ENCODE results near the gene TMPRSS6. TPM values are rescaled to one million over a fixed set of nuclear protein-coding genes. Genes with fewer than 3 reads are reported as not detected.

Gene TMPRSS6
- total RNA-seq, 1 experiment from 2014 or later: 0.39 TPM

DNA sequence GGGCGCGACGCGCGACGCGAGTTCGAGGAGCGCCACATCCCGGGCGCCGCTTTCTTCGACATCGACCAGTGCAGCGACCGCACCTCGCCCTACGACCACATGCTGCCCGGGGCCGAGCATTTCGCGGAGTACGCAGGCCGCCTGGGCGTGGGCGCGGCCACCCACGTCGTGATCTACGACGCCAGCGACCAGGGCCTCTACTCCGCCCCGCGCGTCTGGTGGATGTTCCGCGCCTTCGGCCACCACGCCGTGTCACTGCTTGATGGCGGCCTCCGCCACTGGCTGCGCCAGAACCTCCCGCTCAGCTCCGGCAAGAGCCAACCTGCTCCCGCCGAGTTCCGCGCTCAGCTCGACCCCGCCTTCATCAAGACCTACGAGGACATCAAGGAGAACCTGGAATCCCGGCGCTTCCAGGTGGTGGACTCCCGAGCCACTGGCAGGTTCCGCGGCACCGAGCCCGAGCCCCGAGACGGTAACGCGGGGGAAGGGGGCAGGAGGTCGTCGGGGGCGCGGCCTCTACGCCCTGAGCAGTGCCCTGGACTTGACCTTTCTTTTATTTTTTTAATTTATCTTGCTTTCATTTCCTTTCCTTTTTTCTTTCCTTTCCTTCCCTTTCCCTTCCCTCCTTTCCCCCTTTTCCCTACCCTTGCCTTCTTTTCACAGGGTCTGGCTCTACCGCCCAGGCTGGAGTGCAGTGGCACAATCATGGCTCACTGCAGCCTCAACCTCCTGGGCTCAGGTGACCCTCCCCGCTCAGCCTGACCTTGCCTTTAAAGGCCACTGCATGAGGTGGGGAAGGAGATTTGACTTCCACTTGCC, 85.0 kb downstream of the TMPRSS6 start:
- Histone ChIP-seq H3K27ac (ENCODE audit: low read depth, low read length) (no peak overlapping the region), H4K20me1 (ENCODE audit: insufficient read depth) (no peaks in the 10 kb centered on the region), H3K79me2 (ENCODE audit: insufficient read depth, low read length) (peaks cover 8% of the 10 kb centered on the region; the same call in 1 of the 2 replicates), H3K27me3 (ENCODE audit: insufficient read depth, low read length) (no peaks in the 10 kb centered on the region), H3K4me1 (ENCODE audit: control insufficient read depth in 1 of 2, insufficient read depth in 2 of 2, low read length in 2 of 2) (peaks cover 8 to 14% of the 10 kb centered on the region in 2 experiments; a peak in 3 of 4 replicates), H3K9me2 (ENCODE audit: insufficient read depth) (no peaks in the 10 kb centered on the region), H3K4me2 (ENCODE audit: low read length) (no peak overlapping the region), H3K9me3 (ENCODE audit: control insufficient read depth in 1 of 2, insufficient read depth in 1 of 2, low read depth in 1 of 2, low read length in 2 of 2) (no peaks in the 10 kb centered on the region), H2AFZ (ENCODE audit: low read depth, low read length, poor library complexity, severe bottlenecking) (no peak overlapping the region), H3K36me3 (ENCODE audit: control insufficient read depth in 1 of 2, insufficient read depth in 2 of 2, low read length in 2 of 2) (peaks cover 8 to 14% of the 10 kb centered on the region in 2 experiments), H3K9ac (ENCODE audit: low read length) (no peak overlapping the region), H3K4me3 (replicated peaks in 1 of 2; ENCODE audit: low read depth in 1 of 2, low read length in 2 of 2) (no peak overlapping the region)
- BruUV-seq (replicated peaks): no TSS peak
- CTCF ChIA-PET: no interaction called here
- RAD21 ChIA-PET (ENCODE audit: low non-redundant PET in 1 of 2, low total read pairs in 2 of 2, uncharacterized antibody in 2 of 2, unreplicated experiment in 2 of 2): no interaction called here
- intact Hi-C loops (cut with micrococcal nuclease): no loop called here
- POLR2A ChIA-PET: no interaction called here
- DNase-seq (ENCODE audit: low read depth, low spot score): no peak
- TF ChIP-seq RAD21 (IDR thresholded peaks at IDR 0.05; ENCODE audit: low read depth): no peak
- TF ChIP-seq, protein P1, sequence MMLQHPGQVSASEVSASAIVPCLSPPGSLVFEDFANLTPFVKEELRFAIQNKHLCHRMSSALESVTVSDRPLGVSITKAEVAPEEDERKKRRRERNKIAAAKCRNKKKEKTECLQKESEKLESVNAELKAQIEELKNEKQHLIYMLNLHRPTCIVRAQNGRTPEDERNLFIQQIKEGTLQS (IDR thresholded peaks at IDR 0.05): no peak
- no peak for TF ChIP-seq JUND (IDR thresholded peaks at IDR 0.05)
- TF ChIP-seq EZH2 (IDR thresholded peaks at IDR 0.05): no peak
- TF ChIP-seq, protein P2, sequence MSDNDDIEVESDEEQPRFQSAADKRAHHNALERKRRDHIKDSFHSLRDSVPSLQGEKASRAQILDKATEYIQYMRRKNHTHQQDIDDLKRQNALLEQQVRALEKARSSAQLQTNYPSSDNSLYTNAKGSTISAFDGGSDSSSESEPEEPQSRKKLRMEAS (IDR thresholded peaks at IDR 0.05): no peak
- no peak for TF ChIP-seq POLR2AphosphoS5 (IDR thresholded peaks at IDR 0.05; ENCODE audit: low read depth, low read length)
- no peak for TF ChIP-seq POLR2A (IDR thresholded peaks at IDR 0.05; ENCODE audit: borderline replicate concordance, extremely low read depth, insufficient read depth, insufficient read length)
- no peak for TF ChIP-seq CEBPB (IDR thresholded peaks at IDR 0.05; ENCODE audit: low read depth)
- no peak for ATAC-seq

DNA sequence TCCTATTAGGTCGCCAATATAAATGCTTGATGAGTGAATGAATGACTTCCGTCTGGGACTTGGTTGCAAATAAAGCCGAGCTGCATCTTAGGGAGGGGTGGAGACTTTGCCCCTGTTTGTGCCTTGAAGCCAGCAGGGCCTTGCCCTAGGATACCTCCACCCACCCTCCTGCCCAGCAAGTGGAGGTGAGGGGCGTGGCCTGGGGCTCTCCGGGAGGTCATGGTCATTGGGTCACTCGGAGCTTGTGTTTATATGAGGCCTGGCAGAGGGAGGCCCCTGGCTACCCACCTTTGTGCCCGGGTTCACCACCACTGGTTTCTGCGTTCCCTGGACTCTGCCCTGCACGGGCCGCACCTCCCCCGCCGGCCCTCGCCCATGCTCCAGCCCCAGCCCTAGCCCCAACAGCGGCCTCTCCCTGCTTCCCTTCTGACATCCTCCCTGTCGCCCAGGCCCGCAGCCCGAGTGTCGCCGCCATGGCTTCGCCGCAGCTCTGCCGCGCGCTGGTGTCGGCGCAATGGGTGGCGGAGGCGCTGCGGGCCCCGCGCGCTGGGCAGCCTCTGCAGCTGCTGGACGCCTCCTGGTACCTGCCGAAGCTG, 85.7 kb downstream of the TMPRSS6 start:
- no peaks in the 10 kb centered on the region for H3K27me3 ChIP-seq (ENCODE audit: insufficient read depth, low read length)
- intact Hi-C loops (cut with micrococcal nuclease): no loop called here
- no TSS peak for BruUV-seq (replicated peaks)
- peaks cover 8 to 14% of the 10 kb centered on the region in 2 experiments; a peak in 3 of 4 replicates for H3K4me1 ChIP-seq (ENCODE audit: control insufficient read depth in 1 of 2, insufficient read depth in 2 of 2, low read length in 2 of 2)
- H2AFZ ChIP-seq (ENCODE audit: low read depth, low read length, poor library complexity, severe bottlenecking): no peak overlapping the region
- peaks cover 5 to 14% of the 10 kb centered on the region in 2 experiments for H3K36me3 ChIP-seq (ENCODE audit: control insufficient read depth in 1 of 2, insufficient read depth in 2 of 2, low read length in 2 of 2)
- no peaks in the 10 kb centered on the region for H3K9me3 ChIP-seq (ENCODE audit: control insufficient read depth in 1 of 2, insufficient read depth in 1 of 2, low read depth in 1 of 2, low read length in 2 of 2)
- no peaks in the 10 kb centered on the region for H4K20me1 ChIP-seq (ENCODE audit: insufficient read depth)
- H3K9me2 ChIP-seq (ENCODE audit: insufficient read depth): no peaks in the 10 kb centered on the region
- H3K9ac ChIP-seq (ENCODE audit: low read length): no peak overlapping the region
- no peak overlapping the region for H3K4me2 ChIP-seq (ENCODE audit: low read length)
- no peak overlapping the region for H3K27ac ChIP-seq (ENCODE audit: low read depth, low read length)
- DNase-seq (ENCODE audit: low read depth, low spot score) (no peak), ATAC-seq (no peak)
- CTCF ChIA-PET: no interaction called here
- peaks cover 8% of the 10 kb centered on the region; the same call in 1 of the 2 replicates for H3K79me2 ChIP-seq (ENCODE audit: insufficient read depth, low read length)
- H3K4me3 ChIP-seq (replicated peaks in 1 of 2; ENCODE audit: low read depth in 1 of 2, low read length in 2 of 2): no peak overlapping the region
- RAD21 ChIA-PET (ENCODE audit: low non-redundant PET in 1 of 2, low total read pairs in 2 of 2, uncharacterized antibody in 2 of 2, unreplicated experiment in 2 of 2): interaction anchor here in 1 of 2 experiments (0.6 kb wide), 1 partner anchor 26 kb away, joined by 8 read pairs; no protein-coding TSS in a partner anchor
- POLR2A ChIA-PET: no interaction called here
- TF ChIP-seq RAD21 (IDR thresholded peaks at IDR 0.05; ENCODE audit: low read depth) (no peak), CEBPB (IDR thresholded peaks at IDR 0.05; ENCODE audit: low read depth) (no peak), SP1 (IDR thresholded peaks at IDR 0.05; ENCODE audit: low read depth) (no peak), SIN3A (IDR thresholded peaks at IDR 0.05; ENCODE audit: low read depth) (no peak), YY1 (IDR thresholded peaks at IDR 0.05; ENCODE audit: extremely low read depth, insufficient replicate concordance, low read depth, low read length) (no peak), ZNF274 (IDR thresholded peaks at IDR 0.05; ENCODE audit: low read depth, low read length) (no peak), CBX3 (IDR thresholded peaks at IDR 0.05; ENCODE audit: low read depth) (no peak), JUND (IDR thresholded peaks at IDR 0.05) (no peak), ELF1 (IDR thresholded peaks at IDR 0.05; ENCODE audit: borderline replicate concordance, low read depth) (no peak), TCF7L2 (IDR thresholded peaks at IDR 0.05; ENCODE audit: borderline replicate concordance, extremely low read depth, insufficient read depth, insufficient read length) (no peak)
- TF ChIP-seq, protein P2 (IDR thresholded peaks at IDR 0.05): no peak
- TF ChIP-seq, protein P3, sequence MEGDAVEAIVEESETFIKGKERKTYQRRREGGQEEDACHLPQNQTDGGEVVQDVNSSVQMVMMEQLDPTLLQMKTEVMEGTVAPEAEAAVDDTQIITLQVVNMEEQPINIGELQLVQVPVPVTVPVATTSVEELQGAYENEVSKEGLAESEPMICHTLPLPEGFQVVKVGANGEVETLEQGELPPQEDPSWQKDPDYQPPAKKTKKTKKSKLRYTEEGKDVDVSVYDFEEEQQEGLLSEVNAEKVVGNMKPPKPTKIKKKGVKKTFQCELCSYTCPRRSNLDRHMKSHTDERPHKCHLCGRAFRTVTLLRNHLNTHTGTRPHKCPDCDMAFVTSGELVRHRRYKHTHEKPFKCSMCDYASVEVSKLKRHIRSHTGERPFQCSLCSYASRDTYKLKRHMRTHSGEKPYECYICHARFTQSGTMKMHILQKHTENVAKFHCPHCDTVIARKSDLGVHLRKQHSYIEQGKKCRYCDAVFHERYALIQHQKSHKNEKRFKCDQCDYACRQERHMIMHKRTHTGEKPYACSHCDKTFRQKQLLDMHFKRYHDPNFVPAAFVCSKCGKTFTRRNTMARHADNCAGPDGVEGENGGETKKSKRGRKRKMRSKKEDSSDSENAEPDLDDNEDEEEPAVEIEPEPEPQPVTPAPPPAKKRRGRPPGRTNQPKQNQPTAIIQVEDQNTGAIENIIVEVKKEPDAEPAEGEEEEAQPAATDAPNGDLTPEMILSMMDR (IDR thresholded peaks at IDR 0.05 in 2 of 3, conservative IDR thresholded peaks at IDR 0.05 in 1 of 3; ENCODE audit: borderline replicate concordance in 1 of 3, insufficient read depth in 1 of 3, low read depth in 2 of 3, low read length in 2 of 3): no peak
- TF ChIP-seq, protein P1 (IDR thresholded peaks at IDR 0.05): no peak

Measured in HCT116 (cell line).